ENCODE results near the gene WIZ. TPM values are rescaled to one million over a fixed set of nuclear protein-coding genes. Genes with fewer than 3 reads are reported as not detected.

WIZ gene
- total RNA-seq, 1 experiment from 2014 or later, result 31.9 TPM

- peaks cover 5% of the 10 kb centered on the region for H3K36me3 Mint-ChIP-seq (ENCODE audit: insufficient read depth, unreplicated experiment)
- H3K27ac Mint-ChIP-seq (ENCODE audit: unreplicated experiment), result no peak overlapping the region
- no peak for DNase-seq
- no peak for TF ChIP-seq CTCF (IDR thresholded peaks at IDR 0.05; ENCODE audit: unreplicated experiment)
- H3K9me3 Mint-ChIP-seq (ENCODE audit: low read depth, unreplicated experiment), result no peaks in the 10 kb centered on the region
- peaks cover 7% of the 10 kb centered on the region for H3K4me1 Mint-ChIP-seq (ENCODE audit: low read depth, unreplicated experiment)
- H3K27me3 Mint-ChIP-seq (ENCODE audit: unreplicated experiment), result no peaks in the 10 kb centered on the region
- BruUV-seq (replicated peaks), result no TSS peak
- CTCF ChIA-PET, result no interaction called here
- H3K4me3 Mint-ChIP-seq (ENCODE audit: low read depth, unreplicated experiment), result no peak overlapping the region
- intact Hi-C loops (cut with micrococcal nuclease; ENCODE audit: unreplicated experiment), result no loop called here
These were observed 11.6 kb downstream of the WIZ start for GRCh38 chr19:15438124-15438496.

- H3K4me1 Mint-ChIP-seq (ENCODE audit: low read depth, unreplicated experiment), result peaks cover 8% of the 10 kb centered on the region
- H3K9me3 Mint-ChIP-seq (ENCODE audit: low read depth, unreplicated experiment), result no peaks in the 10 kb centered on the region
- CTCF ChIA-PET, result no interaction called here
- no peaks in the 10 kb centered on the region for H3K27me3 Mint-ChIP-seq (ENCODE audit: unreplicated experiment)
- TF ChIP-seq CTCF (IDR thresholded peaks at IDR 0.05; ENCODE audit: unreplicated experiment), result no peak
- peaks cover 11% of the 10 kb centered on the region for H3K36me3 Mint-ChIP-seq (ENCODE audit: insufficient read depth, unreplicated experiment)
- no peak overlapping the region for H3K27ac Mint-ChIP-seq (ENCODE audit: unreplicated experiment)
- no peak for DNase-seq
- intact Hi-C loops (cut with micrococcal nuclease; ENCODE audit: unreplicated experiment), result no loop called here
- BruUV-seq (replicated peaks), result no TSS peak
- H3K4me3 Mint-ChIP-seq (ENCODE audit: low read depth, unreplicated experiment), result no peak overlapping the region
These were observed 12.2 kb downstream of the WIZ start for GRCh38 chr19:15437355-15438123.

GRCh38 chr19:15436826-15437110 is 13.0 kb downstream of the WIZ start:
- no TSS peak for BruUV-seq (replicated peaks)
- no peak for DNase-seq
- H3K36me3 Mint-ChIP-seq (ENCODE audit: insufficient read depth, unreplicated experiment), result peaks cover 15% of the 10 kb centered on the region
- H3K27me3 Mint-ChIP-seq (ENCODE audit: unreplicated experiment), result no peaks in the 10 kb centered on the region
- H3K4me3 Mint-ChIP-seq (ENCODE audit: low read depth, unreplicated experiment), result no peak overlapping the region
- intact Hi-C loops (cut with micrococcal nuclease; ENCODE audit: unreplicated experiment), result no loop called here
- no peak overlapping the region for H3K27ac Mint-ChIP-seq (ENCODE audit: unreplicated experiment)
- peaks cover 9% of the 10 kb centered on the region for H3K4me1 Mint-ChIP-seq (ENCODE audit: low read depth, unreplicated experiment)
- CTCF ChIA-PET, result no interaction called here
- no peaks in the 10 kb centered on the region for H3K9me3 Mint-ChIP-seq (ENCODE audit: low read depth, unreplicated experiment)
- no peak for TF ChIP-seq CTCF (IDR thresholded peaks at IDR 0.05; ENCODE audit: unreplicated experiment)

GRCh38 chr19:15436012-15436825 is 13.5 kb downstream of the WIZ start:
- intact Hi-C loops (cut with micrococcal nuclease; ENCODE audit: unreplicated experiment), result no loop called here
- no peak for TF ChIP-seq CTCF (IDR thresholded peaks at IDR 0.05; ENCODE audit: unreplicated experiment)
- H3K4me3 Mint-ChIP-seq (ENCODE audit: low read depth, unreplicated experiment), result no peak overlapping the region
- peaks cover 15% of the 10 kb centered on the region for H3K4me1 Mint-ChIP-seq (ENCODE audit: low read depth, unreplicated experiment)
- CTCF ChIA-PET, result interaction anchor here (0.5 kb wide), 1 partner anchor 146 kb away, joined by 5 read pairs; no protein-coding TSS in a partner anchor
- H3K27ac Mint-ChIP-seq (ENCODE audit: unreplicated experiment), result no peak overlapping the region
- no peak for DNase-seq
- peaks cover 21% of the 10 kb centered on the region for H3K36me3 Mint-ChIP-seq (ENCODE audit: insufficient read depth, unreplicated experiment)
- H3K9me3 Mint-ChIP-seq (ENCODE audit: low read depth, unreplicated experiment), result no peaks in the 10 kb centered on the region
- H3K27me3 Mint-ChIP-seq (ENCODE audit: unreplicated experiment), result no peaks in the 10 kb centered on the region
- BruUV-seq (replicated peaks), result no TSS peak
